Stimulated activated CD4-positive, alpha-beta T cell treated with anti-CD3 and anti-CD28 coated beads, Interleukin-1b, Interleukin-23, amount 100 ng/mL, for 4 hours (primary cell): Measurements from ENCODE around the gene EFNA5.

Source experiments
- DNase-seq, 2 donors: peaks; one replicate each; pipeline ENCODE4 v3.0.0-alpha.2; 2020; ENCODE audit warnings: low read depth in 2 of 2

The EFNA5 gene

GRCh38 chr5:107603349-107603748 lies 67.4 kb downstream of the EFNA5 start:
- no peak for DNase-seq

- DNase-seq = no peak
Measured at GRCh38 chr5:107602896-107603295, 67.8 kb downstream of the EFNA5 start.

DNA sequence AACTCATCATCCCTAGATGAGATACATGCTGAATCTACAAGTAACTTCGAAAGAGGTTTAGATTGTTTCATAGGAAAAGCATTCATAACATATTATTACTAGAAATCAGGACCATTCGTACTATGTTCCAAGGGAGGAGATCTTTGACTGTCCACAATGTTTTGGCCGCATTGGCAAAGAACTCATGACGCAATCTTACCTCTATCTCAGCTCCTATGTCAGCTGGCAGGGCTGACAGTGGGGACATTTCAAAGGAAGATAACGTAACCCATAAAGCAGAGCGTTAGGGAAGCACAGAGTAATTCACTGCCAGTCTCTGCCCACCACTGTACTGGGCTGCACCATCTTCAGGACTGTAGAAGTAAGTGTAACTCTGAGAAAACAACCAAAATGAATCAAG lies 69.7 kb downstream of the EFNA5 start:
- DNase-seq = no peak

GRCh38 chr5:107598958-107599357 lies 71.8 kb downstream of the EFNA5 start:
- DNase-seq = no peak

GRCh38 chr5:107597803-107598202 lies 72.9 kb downstream of the EFNA5 start:
- DNase-seq = no peak

DNA sequence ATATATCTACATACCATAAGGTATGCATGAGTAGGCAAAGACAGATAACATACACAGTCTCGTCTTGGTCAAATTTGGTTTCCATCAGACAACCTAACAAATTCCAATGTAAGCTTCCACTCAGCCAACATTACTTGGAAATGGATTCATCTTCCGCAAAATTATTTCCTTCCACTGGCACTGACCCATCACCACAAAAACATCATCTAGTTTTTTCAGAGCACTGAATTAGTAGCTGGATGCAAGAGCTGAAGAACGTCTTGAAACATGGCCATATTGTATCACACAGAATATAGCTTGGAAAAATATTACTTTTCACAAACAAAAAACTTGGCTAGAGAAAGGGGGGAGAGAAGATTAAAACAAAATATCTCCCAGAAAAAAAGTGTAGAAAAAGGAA lies 73.5 kb downstream of the EFNA5 start:
- DNase-seq = no peak

DNA sequence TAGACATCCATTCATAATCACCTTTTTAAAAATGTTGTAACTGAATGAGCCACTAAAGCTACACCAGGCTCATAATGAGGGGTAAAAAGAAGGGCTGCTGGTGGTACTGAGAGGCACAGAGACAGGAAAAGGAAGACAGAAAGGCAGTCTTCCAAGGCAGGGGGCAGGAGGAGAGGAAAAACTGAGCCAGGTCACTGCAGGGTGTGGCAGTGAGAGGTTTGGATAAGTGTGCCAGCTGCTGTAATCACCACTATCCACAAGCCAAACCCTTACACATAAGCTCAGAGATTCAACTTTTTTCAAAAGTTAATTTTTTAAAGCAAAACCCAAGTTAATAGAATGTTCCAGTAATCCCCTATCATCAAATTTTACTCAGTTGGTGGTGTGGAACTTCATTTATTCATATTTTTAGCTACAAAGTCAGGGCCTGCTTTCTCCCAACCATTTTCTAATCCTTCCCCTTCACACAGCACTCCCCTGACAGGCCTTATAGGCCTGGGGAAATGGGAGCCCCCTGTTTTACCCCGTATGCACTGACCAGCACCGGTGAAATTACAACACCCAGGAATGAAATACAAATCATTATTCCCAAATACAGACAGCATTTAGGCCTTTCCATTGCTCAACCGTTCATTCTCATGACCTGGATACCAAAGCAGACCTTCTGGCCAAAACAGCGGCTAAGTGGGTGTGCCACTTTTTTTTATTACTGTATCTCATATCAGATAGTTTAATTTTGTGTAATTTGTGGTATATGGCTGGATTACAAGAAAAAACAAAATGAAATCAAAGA lies 76.3 kb downstream of the EFNA5 start:
- DNase-seq = no peak

DNA sequence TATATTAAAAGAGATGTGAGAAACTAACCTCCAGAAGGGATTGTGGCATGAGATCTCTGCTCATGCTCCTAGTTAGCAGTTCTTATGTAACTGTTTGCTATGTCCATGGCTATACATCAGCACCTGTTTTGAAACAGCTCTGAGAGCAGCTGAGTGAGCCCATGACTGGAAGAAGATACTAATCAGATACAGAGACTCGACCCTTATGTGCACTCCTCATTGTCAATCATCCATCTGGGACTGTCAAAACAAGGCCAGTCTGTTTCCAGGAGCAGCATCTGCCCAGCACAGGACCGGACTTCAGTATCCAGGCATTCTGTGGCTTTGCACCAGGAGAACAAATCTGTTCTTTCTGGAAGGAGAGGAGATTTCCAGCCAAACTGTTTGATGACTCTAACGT lies 77.7 kb downstream of the EFNA5 start:
- no peak for DNase-seq

- no peak for DNase-seq
Measured at GRCh38 chr5:107592515-107592914, 78.2 kb downstream of the EFNA5 start.

DNA sequence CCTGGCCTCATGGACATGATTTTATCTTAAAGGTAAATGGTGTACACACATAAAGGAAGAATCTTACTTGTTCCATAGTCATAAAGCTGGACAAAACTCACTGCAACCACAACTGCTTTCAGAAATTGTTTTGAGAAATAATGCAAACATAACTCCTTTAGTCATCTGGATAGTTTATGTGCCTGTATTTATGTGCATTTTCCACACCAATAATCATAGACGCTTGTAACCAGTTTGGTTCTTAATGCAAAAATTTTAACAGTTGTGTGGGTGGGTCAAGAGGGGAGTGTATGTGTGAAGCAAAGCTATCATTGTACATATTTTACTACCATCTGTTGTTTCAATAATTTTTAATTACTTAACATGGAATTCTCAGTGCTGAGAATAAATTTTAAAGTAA lies 80.1 kb downstream of the EFNA5 start:
- no peak for DNase-seq

DNA sequence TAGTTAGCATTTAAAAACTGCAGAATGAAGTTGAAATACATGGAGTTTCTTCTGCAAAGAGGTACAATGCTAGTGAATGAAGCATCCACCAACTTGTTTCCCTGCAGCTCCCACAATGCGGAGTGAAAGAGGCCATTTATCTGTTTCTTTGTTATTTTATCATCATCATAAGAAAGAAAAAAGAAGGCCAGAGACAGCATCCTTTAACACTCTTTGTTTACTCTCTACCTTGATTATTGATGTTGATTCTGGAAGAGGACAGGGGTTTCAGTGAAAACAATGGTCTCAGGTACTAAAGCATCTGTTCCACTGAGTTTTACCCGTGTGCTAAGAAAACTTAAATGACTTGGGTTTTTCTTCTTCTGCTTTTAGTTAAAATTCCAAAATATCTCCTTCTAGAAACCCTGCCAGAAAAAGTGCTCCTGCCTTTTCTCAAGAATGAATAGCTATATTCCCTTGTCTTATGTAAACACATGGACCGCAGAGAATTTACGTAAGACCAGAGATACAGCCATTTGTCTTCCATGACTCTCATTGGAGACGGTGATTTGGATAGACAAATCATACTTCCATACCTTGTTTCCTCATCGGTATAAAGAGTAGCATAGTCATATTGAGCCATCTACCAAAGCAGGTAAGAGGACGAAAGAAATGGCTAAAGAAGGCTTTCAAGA lies 81.1 kb downstream of the EFNA5 start:
- no peak for DNase-seq

GRCh38 chr5:107582625-107583024 lies 88.1 kb downstream of the EFNA5 start:
- DNase-seq = no peak

GRCh38 chr5:107580889-107581820 lies 89.6 kb downstream of the EFNA5 start:
- no peak for DNase-seq

DNA sequence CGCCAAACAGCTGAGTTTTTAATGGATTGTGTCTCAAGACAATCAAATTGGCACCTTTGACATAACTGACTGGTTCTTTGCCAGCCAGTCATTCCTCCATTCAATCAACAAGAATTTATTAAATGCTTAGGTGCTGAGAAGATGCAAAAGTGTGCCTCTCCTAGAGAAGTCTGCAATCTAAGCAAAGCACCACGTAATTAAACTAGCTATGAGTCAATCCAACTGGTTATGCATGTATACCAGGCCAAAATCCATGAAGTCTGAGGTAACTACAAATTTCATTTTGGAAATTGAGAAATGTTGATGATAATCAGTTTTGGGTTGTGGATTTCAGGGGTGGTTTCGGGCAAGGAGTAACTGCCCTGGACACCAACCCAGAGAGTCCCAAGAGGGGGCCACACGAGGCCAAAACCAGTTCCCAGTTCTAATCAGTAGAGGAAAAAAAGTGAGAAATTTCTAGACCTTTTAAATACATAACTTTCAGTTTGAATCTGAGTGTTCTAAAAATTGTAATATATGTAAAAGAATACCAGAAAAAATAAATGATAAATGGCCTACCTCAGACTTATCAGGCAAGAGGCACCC lies 92.6 kb downstream of the EFNA5 start:
- no peak for DNase-seq

- DNase-seq = no peak
Measured at GRCh38 chr5:107577394-107577950, 93.3 kb downstream of the EFNA5 start.

DNA sequence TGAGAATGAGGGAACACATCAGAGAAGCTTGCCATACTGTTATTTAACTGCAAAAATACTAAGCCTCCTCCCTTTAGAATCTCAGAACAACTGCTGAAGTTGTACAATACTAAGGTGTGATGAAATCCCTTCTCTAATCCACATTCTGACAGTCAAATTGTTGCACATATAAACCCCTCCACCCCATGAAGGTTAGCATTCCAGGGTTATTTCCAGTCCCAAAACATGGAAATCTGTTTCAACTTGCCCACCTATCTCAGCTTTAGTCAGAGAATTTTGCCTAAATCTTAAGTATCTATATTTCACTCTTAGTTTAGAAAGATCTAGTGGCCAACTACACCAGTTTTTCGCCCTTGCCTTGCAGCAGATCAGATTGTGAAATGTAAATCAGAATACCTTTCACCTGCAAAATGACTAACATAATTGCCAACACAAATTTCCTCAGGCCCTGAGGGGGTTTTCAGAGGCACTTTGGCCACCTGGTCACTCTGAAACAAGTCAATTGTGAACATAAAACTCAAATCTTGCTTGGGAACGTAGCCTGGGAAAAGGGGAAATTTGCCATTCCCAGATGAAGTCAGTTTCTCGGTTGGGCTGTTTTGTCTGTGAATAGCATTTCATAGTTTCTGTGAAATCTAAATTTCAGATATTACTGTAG lies 93.9 kb downstream of the EFNA5 start:
- DNase-seq = no peak

DNA sequence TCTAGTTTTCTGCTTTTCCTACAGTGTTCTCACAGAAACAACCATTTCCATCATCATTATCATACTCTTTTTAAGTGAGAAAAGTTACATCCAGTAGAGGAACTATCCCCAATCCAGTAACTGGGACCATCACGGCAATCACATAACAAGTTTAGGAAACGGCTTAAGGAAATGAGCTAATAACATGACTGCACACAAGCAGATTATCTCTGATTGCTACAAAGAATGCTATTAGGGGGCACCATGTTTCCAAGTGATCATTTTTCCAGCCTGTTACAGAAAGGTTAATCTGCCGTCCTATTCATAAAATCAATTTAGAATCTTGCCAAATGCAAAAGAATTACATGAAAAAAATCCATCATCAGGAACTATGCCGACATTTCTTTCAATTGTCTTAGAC lies 94.6 kb downstream of the EFNA5 start:
- DNase-seq = no peak

- no peak for DNase-seq
Measured at GRCh38 chr5:107574287-107574686, 96.5 kb downstream of the EFNA5 start.

- no peak for DNase-seq
Measured at GRCh38 chr5:107572715-107573368, 97.9 kb downstream of the EFNA5 start.
